Measurements from ENCODE around the gene NKAIN2.

The NKAIN2 gene

GRCh38 chr6:124758663-124759062 is 955.0 kb downstream of the NKAIN2 start:
- no peak for DNase-seq (ENCODE audit: low spot score)

- no peak for DNase-seq (ENCODE audit: low spot score)
These were observed 961.6 kb downstream of the NKAIN2 start for GRCh38 chr6:124765280-124765679.

- no peak for DNase-seq (ENCODE audit: low spot score)
These were observed 964.6 kb downstream of the NKAIN2 start for GRCh38 chr6:124768224-124768623.

- no peak for DNase-seq (ENCODE audit: low spot score)
These were observed 966.3 kb downstream of the NKAIN2 start for GRCh38 chr6:124769811-124770544.

DNA sequence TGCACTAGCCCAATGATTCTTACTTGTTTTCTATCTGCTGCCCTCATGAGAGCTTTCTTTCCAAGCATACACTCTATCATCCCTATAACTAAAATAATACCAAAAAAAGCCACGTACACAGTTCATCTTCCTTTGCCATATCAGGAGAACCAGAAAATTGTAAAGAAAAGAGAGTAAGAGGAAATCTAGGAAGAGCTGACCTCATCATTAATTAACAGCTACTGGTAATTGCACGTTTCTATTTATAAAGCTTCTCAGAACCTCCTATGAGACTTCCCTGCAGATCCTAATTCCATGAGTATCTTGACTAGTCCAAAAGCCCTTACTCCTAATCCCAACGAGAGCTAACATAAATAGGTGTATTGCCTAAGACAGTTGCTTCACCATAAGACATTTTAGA is 967.1 kb downstream of the NKAIN2 start:
- no peak for DNase-seq (ENCODE audit: low spot score)

DNA sequence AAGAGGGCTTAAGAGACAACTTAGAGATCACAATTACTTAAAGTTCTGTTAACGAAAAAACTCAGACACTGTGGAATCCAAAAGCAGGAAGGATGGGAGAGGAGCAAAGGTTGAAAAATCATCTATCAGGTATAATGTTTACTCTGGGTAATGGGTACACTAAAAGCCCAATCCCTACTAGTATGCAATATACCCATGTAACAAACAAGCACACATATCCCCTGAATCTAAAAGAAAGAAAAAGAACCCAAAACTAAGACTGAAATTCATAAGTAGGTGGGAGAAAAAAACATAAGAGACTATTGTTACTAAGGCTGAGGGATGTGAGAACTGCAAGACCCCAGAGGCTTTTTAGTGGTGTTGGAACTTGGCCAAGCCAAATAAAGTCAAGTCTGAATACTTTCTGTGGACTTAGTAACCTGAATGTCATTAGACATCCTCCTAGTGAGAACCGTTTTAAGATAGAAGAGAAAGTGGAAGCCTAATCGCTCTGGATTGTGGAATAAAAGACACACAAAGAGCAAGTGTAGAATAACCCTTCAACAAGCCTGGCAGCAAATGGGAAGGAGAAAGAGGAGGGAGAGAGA is 969.2 kb downstream of the NKAIN2 start:
- no peak for DNase-seq (ENCODE audit: low spot score)

DNA sequence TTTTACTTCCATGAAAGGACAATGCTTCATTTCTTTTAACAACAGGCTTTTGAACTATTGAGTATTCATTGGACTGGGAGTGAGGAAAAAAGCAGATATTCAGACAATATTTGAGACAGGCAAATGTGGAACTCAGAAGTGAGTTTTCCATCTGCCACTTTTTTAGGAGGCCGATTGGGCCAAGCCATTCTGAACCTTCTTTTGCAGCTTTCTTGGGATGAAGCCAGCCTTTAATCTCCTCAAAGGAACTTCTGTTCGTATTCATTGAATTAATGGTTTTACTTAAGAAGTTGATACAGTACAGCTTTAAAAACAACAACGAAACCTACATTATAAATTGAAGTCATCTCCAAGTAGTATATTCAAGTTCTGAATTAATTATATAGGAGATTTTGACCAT is 971.5 kb downstream of the NKAIN2 start:
- no peak for DNase-seq (ENCODE audit: low spot score)

DNA sequence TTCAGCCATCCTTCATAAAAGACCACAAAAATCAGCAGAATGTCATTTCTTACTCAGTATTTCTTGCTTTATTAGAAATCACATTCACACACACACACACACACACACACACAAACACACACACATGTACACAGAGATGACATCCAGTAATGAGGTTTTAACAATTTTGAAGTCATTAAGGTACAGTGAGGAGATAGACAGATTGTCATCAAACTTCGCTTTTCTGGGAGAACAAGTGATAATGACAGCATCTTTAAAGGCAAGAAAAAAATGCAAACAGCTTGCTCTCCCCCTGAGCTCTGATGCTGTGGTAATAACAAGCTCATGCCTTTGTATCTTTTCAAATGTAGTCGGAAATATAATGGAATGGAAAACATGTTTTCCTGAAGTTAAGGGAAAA is 974.2 kb downstream of the NKAIN2 start:
- no peak for DNase-seq (ENCODE audit: low spot score)

GRCh38 chr6:124780623-124781022 is 977.0 kb downstream of the NKAIN2 start:
- DNase-seq (ENCODE audit: low spot score) = no peak

DNA sequence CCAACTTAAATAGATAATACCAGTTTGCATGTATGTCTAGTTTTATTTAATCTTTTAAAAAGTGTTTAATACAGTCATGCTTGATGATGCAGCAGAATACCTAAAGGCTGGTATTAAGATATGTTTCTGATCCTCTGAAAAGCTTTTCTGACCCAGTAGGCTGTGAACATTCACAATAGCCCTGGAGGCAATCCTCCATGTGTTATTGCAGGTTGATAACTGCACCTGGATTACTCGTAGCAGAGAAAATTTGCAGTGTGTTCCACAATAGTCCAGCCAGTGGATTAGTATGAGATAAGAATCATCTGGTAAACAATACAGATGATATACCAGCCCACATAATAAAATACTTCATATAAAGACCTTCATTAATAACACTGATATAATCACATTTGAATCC is 979.7 kb downstream of the NKAIN2 start:
- no peak for DNase-seq (ENCODE audit: low spot score)

GRCh38 chr6:124791156-124791555 is 987.5 kb downstream of the NKAIN2 start:
- DNase-seq (ENCODE audit: low spot score) = no peak

DNA sequence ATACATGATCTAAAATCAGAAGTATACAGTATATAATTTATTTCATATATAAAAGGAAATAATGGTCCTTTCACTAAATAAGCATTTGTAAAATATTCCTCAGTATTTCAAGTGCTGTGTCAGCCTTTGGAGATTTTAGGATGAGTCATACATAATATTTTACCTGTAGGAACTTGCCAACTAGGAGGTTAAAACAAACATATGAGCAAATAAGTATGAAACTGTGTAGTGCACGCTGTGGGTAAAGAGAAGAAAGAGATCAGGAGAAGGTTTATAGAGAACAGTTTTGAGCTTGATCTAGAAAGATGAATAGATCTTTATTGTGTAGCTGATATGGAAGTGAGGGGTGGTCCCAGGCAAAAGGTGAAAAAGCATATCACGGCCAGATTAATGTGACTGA is 988.7 kb downstream of the NKAIN2 start:
- no peak for DNase-seq (ENCODE audit: low spot score)

DNA sequence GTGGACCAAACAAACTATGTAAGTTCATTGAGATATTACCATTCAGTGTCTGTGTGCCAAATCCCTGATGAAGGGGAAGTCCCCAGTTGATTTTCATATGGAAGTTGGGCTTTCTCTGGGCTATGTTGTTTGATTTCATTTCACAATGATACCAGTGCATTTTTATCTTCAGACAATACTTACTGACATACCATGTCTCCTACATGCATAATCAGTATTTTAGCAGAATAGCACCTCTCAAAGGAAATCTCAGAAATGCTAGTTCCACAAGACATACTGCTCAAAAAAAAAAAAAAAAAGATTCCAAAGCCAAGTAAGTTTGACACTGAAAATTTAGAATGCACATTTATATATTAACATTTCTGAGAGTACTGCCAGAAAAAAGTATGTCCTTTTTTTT is 989.7 kb downstream of the NKAIN2 start:
- no peak for DNase-seq (ENCODE audit: low spot score)

- DNase-seq (ENCODE audit: low spot score) = peak; percentile 66
These were observed 992.2 kb downstream of the NKAIN2 start for GRCh38 chr6:124795643-124796463.

DNA sequence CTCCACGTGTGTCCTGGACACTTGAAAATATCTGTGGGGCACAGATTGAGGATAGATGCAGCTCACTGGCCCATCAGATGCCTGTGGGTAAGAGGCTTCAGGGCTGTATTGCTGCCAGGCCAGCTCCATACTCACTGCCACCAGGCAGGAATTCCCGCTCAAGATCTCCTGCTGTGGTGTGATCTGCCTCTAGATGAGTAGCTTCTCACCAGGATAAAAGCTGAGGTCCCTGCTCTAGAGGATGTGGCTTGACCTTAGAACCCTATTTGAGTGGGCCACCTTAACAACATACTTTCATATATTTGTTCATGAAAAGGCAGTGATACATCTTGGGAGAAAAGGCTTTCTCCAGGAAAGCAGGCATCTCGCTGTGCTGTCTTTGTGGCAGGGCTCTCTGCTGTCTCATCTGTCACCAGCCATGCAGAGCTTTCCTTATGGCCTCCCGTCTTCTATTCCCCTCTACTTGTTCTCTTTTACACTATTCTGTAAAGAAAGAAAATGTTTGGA is 992.9 kb downstream of the NKAIN2 start:
- DNase-seq (ENCODE audit: low spot score) = no peak

DNA sequence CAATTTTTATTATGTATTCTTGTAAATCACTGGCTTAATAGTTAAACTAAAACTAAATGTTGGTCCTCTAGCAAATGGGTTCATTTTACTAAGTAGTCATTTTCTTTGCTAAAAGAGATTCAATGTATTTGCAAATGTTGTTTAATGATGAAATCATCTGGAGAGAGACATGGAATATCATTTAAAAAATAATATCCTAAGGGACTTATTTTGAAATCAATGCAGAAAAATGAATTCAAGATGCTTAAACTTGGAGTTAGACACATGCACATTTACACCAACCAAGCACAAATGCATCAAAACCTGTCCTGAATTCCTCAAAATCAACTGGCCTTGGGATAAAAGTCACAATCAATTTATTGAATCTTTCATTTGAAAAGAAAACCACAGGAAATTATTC is 993.6 kb downstream of the NKAIN2 start:
- no peak for DNase-seq (ENCODE audit: low spot score)

- DNase-seq (ENCODE audit: low spot score) = no peak
These were observed 995.4 kb downstream of the NKAIN2 start for GRCh38 chr6:124798942-124799496.

- DNase-seq (ENCODE audit: low spot score) = no peak
These were observed 996.0 kb downstream of the NKAIN2 start for GRCh38 chr6:124799638-124800037.

DNA sequence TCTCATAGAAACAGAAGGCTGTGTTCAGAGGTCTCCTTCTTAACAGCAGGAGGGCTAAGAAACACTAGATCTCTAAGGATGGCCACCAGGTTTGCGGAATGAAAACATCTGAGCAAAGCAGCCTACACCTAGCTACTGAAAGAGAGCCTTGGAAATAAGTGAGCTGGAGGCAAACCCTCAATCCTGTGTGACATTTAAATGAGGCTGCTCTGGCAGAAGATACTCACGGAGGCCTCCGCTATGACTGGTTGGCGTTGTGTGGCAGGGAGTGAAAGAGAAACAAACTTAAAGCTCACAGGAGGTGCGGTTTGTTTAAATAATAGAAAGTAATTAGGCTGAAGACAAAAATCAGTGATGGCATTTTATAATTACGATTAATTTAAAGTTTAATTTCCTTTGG is 996.6 kb downstream of the NKAIN2 start:
- no peak for DNase-seq (ENCODE audit: low spot score)

DNA sequence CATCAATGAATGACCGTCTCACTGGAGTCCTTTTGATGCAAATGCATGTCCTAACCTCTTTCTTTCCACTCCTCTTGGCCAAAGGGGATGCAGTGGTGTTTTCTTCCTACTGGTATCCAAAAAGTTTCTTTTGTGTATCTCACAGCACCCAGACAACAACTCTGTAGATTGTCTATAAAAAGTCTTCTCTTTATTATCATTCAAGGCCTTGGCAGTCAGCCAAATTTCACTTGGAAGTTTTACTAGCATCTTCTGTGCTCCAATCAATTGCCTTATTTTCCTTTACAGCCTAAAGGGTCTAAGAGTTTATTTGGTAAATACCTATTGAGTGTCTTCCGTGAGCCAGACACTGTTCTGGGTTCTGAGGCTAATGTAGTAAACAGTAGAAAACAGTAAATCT is 1008.4 kb downstream of the NKAIN2 start:
- DNase-seq (ENCODE audit: low spot score) = no peak

GRCh38 chr6:124819346-124819745 is 1015.7 kb downstream of the NKAIN2 start:
- DNase-seq (ENCODE audit: low spot score) = no peak

DNA sequence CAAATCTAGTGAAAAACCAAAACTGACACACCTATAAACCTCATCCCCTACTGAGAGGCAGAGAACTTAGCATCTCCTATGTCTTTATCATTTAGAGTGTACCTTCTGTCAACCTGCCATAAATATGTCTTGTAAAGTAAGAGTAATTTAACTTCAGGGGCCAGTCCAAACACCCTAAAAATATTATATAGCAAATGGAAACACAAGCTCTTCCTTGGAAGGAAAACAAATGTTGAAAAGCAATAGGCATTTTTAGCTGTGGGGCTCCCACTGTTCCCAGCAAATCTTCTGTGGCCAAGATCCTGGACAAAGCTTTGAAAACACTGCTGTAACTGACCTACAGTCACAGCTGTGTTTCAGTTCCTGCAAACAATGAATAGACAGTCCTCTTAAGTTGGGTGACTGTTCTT is 1018.5 kb downstream of the NKAIN2 start:
- DNase-seq (ENCODE audit: low spot score) = no peak

DNA sequence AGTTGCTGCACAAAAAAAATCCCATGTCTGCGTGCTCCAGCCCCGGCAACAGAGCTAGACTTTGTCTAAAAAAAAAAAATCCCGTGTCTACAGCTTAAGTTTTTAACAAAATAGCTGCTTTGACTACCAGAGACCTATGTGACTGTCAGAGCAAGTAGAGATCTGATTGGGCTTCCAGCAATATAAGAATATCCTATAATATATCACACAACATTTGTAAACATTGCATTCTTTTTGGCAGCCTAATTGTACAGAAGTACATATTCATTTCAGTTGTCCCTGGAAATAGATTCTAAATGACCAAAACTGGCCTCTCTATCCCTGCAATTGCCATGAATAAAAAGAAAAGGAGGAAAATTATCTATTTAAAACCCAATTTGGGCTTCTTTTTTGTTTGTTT is 1019.1 kb downstream of the NKAIN2 start:
- DNase-seq (ENCODE audit: low spot score) = no peak

Data from left forelimb (tissue), 1 donor.